GM23248 (cell line): ENCODE measurements around the gene C9orf43.

Experiments used
- EZH2 ChIP-seq: fragments of 200-600 bp; sonication (generic); IDR thresholded peaks from 2 replicates; pipeline ENCODE4 v1.6.1; 2018; ENCODE audit warnings: antibody characterized with exemption, mild to moderate bottlenecking; ENCODE audit not compliant: insufficient read depth, poor library complexity, severe bottlenecking
- EZH2phosphoT487 ChIP-seq: fragments of 200-600 bp; sonication (generic); IDR thresholded peaks from 2 replicates; pipeline ENCODE4 v1.6.1; 2018; ENCODE audit warnings: antibody characterized with exemption, moderate library complexity, mild to moderate bottlenecking, low read depth; ENCODE audit not compliant: insufficient read depth

DNA sequence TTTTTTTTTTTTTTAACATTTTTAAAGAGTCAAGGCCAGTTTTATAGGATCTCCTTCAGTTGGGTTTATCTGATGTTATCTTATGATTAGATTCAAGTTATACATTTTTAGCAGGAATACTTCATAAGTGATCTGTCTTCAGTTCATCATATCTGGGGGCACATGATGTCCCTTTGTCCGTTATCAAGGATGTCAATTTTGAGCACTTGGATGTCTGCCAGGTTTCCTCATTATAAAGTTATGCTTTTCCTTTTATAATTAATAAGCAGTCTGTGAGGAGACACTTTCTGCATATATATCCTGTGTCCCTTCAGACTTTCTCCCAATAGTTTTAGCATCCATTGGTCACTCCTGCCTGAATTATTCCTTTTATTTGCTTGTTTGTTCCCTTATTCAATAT, 45.6 kb upstream of the C9orf43 start:
- TF ChIP-seq EZH2 = no peak
- no peak for TF ChIP-seq EZH2phosphoT487
